ENCODE measurements around the gene ALAD. TPM values are rescaled to one million over a fixed set of nuclear protein-coding genes. Genes with fewer than 3 reads are reported as not detected.

The ALAD gene
- total RNA-seq, 1 donor from 2014 or later: 19.3 TPM

GRCh38 chr9:113403646-113404045 is 2.6 kb upstream of the ALAD start:
- Mint-ChIP-seq H3K36me3 (ENCODE audit: low read depth, unreplicated experiment) (peaks cover 13% of the 10 kb centered on the region), H3K27me3 (ENCODE audit: unreplicated experiment) (peaks cover 3% of the 10 kb centered on the region), H3K4me1 (ENCODE audit: unreplicated experiment) (peaks cover 4% of the 10 kb centered on the region), H3K4me3 (ENCODE audit: unreplicated experiment) (no peak overlapping the region), H3K9me3 (ENCODE audit: unreplicated experiment) (no peaks in the 10 kb centered on the region), H3K27ac (ENCODE audit: unreplicated experiment) (no peak overlapping the region)
- no peak for DNase-seq (ENCODE audit: low spot score)
- TF ChIP-seq, protein P1, sequence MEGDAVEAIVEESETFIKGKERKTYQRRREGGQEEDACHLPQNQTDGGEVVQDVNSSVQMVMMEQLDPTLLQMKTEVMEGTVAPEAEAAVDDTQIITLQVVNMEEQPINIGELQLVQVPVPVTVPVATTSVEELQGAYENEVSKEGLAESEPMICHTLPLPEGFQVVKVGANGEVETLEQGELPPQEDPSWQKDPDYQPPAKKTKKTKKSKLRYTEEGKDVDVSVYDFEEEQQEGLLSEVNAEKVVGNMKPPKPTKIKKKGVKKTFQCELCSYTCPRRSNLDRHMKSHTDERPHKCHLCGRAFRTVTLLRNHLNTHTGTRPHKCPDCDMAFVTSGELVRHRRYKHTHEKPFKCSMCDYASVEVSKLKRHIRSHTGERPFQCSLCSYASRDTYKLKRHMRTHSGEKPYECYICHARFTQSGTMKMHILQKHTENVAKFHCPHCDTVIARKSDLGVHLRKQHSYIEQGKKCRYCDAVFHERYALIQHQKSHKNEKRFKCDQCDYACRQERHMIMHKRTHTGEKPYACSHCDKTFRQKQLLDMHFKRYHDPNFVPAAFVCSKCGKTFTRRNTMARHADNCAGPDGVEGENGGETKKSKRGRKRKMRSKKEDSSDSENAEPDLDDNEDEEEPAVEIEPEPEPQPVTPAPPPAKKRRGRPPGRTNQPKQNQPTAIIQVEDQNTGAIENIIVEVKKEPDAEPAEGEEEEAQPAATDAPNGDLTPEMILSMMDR (IDR thresholded peaks at IDR 0.05; ENCODE audit: unreplicated experiment): no peak

DNA sequence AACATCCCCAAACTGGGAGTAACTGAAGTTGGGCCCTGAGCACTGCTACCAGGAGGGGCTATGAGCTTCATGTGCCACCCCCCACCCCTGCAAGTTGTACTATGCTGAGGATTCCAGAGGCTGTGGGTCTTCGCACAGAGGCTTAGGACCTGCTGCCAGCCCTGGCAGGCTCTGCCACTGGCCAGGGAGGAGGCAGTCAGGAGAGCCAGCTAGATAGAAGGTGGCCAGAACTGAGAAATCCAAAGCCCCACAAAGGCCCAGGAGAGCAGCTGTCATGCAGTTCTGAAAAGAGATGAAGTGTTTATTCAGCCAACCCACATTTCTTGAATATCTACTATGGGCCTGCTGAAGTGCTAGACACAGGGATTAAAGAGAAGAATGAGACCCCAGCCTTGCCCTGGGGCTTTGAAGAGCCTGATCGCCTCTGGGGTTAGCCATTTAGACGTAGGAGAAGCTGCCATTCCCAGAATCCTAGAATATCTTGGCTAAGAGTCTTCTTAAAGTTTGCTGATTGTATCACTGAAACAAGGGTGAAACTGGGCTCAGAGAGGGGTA is 1.4 kb downstream of the ALAD start:
- H3K4me3 Mint-ChIP-seq (ENCODE audit: unreplicated experiment): peak overlapping the region; percentile 74
- H3K27ac Mint-ChIP-seq (ENCODE audit: unreplicated experiment): no peak overlapping the region
- DNase-seq (ENCODE audit: low spot score): no peak
- H3K36me3 Mint-ChIP-seq (ENCODE audit: low read depth, unreplicated experiment): peaks cover 5% of the 10 kb centered on the region
- peaks cover 11% of the 10 kb centered on the region for H3K4me1 Mint-ChIP-seq (ENCODE audit: unreplicated experiment)
- TF ChIP-seq, protein P1 (IDR thresholded peaks at IDR 0.05; ENCODE audit: unreplicated experiment): no peak
- no peaks in the 10 kb centered on the region for H3K9me3 Mint-ChIP-seq (ENCODE audit: unreplicated experiment)
- peaks cover 3% of the 10 kb centered on the region for H3K27me3 Mint-ChIP-seq (ENCODE audit: unreplicated experiment)

DNA sequence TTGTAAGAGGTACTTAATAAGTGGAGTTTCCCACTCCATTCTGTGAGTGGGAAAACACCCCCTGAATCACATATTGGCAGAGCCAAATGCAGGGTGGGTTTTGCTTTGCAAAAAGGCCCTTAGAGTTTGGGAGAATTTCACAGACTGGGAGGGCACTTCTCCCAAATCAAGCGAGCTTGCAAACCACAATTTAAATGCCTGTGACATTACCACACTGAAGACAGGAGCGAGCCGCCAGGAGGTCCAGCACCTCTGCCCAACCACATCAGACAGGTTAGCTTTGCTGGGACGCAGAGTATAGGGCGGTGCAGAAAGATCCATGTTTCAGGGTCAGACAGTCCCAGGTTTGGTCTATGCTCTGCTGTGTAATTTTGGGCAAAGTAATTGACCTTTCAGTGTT is 2.3 kb downstream of the ALAD start:
- H3K4me1 Mint-ChIP-seq (ENCODE audit: unreplicated experiment): peaks cover 11% of the 10 kb centered on the region
- peaks cover 3% of the 10 kb centered on the region for H3K27me3 Mint-ChIP-seq (ENCODE audit: unreplicated experiment)
- DNase-seq (ENCODE audit: low spot score): no peak
- TF ChIP-seq, protein P1 (IDR thresholded peaks at IDR 0.05; ENCODE audit: unreplicated experiment): no peak
- H3K4me3 Mint-ChIP-seq (ENCODE audit: unreplicated experiment): no peak overlapping the region
- no peak overlapping the region for H3K27ac Mint-ChIP-seq (ENCODE audit: unreplicated experiment)
- peaks cover 5% of the 10 kb centered on the region for H3K36me3 Mint-ChIP-seq (ENCODE audit: low read depth, unreplicated experiment)
- no peaks in the 10 kb centered on the region for H3K9me3 Mint-ChIP-seq (ENCODE audit: unreplicated experiment)

DNA sequence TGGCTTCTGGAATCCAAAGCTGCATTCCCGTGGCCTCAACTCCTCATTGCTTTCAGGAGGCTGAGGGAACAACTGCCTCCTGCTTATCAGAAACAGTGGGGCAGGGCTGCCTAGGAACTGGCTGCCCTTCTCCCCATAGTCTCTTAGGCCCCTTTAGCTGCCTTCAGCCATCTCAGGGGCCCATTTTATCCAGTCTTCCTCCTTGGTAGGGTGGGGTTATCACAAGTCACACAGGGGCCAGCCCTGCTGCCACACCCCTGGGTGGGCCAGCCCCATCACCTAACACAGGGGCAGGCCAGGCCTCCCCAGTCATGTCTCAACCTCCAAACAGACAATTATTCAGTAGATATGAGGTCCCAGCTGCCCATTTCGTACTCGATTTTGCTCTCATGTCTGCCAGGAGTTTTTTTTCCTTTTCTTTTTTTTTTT is 3.9 kb downstream of the ALAD start:
- H3K36me3 Mint-ChIP-seq (ENCODE audit: low read depth, unreplicated experiment): peaks cover 9% of the 10 kb centered on the region
- H3K4me1 Mint-ChIP-seq (ENCODE audit: unreplicated experiment): peaks cover 11% of the 10 kb centered on the region
- no peak overlapping the region for H3K27ac Mint-ChIP-seq (ENCODE audit: unreplicated experiment)
- no peaks in the 10 kb centered on the region for H3K9me3 Mint-ChIP-seq (ENCODE audit: unreplicated experiment)
- H3K4me3 Mint-ChIP-seq (ENCODE audit: unreplicated experiment): no peak overlapping the region
- TF ChIP-seq, protein P1 (IDR thresholded peaks at IDR 0.05; ENCODE audit: unreplicated experiment): no peak
- DNase-seq (ENCODE audit: low spot score): no peak
- H3K27me3 Mint-ChIP-seq (ENCODE audit: unreplicated experiment): peaks cover 6% of the 10 kb centered on the region

- Mint-ChIP-seq H3K27ac (ENCODE audit: unreplicated experiment) (no peak overlapping the region), H3K4me3 (ENCODE audit: unreplicated experiment) (no peak overlapping the region), H3K36me3 (ENCODE audit: low read depth, unreplicated experiment) (peaks cover 12% of the 10 kb centered on the region), H3K27me3 (ENCODE audit: unreplicated experiment) (peaks cover 8% of the 10 kb centered on the region), H3K4me1 (ENCODE audit: unreplicated experiment) (peaks cover 13% of the 10 kb centered on the region), H3K9me3 (ENCODE audit: unreplicated experiment) (no peaks in the 10 kb centered on the region)
- TF ChIP-seq, protein P1 (IDR thresholded peaks at IDR 0.05; ENCODE audit: unreplicated experiment): no peak
- DNase-seq (ENCODE audit: low spot score): no peak
These were observed 5.9 kb downstream of the ALAD start for GRCh38 chr9:113395000-113395861.

Data from endothelial cell (in vitro differentiated cells).